Measurements from ENCODE around the gene KCNIP3.

The KCNIP3 gene

DNA sequence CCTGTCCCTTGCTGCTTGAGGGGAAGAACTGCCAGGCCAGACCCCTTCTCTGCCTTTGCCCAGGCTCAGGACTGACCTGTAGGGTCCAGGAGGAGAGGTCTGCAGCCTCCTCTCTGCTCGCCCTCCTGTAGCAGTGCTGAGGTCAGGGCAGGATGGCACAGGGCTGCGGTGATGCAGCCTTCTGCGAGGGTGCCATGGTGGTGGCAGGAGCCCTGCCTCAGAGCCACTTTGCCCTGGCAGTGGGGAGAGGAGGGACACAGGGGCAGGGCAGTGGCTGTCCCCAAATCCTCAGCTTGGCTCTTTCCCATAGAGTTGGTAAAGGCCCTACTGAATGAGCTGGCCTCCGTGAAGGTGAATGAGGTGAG, 22.0 kb upstream of the KCNIP3 start:
- DNase-seq = no peak

DNA sequence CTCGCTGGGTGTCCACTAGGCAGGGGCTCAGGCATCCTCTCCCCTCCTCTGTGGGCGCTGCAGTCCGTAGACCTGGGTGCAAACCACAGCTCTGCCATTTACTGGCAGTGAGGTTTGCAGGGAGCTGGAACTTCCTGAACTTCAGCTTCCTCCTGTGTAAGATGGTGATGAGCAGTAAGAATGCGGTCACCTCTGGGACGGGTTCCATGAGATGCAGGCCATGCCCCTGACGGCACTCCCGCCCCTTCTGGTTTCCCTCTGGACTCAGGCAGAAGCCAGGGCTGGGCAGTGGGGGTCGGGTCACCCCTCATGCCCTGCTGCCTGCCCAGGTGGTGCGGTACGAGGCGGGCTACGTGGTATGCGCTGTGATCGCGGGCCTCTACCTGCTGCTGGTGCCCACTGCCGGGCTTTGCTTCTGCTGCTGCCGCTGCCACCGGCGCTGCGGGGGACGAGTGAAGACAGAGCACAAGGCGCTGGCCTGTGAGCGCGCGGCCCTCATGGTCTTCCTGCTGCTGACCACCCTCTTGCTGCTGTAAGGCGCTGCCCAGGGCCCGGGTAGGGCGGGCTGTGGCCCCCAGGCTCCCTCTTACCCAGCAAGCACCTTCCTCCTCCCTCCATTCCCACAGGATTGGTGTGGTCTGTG, 21.4 kb upstream of the KCNIP3 start:
- no peak for DNase-seq

DNA sequence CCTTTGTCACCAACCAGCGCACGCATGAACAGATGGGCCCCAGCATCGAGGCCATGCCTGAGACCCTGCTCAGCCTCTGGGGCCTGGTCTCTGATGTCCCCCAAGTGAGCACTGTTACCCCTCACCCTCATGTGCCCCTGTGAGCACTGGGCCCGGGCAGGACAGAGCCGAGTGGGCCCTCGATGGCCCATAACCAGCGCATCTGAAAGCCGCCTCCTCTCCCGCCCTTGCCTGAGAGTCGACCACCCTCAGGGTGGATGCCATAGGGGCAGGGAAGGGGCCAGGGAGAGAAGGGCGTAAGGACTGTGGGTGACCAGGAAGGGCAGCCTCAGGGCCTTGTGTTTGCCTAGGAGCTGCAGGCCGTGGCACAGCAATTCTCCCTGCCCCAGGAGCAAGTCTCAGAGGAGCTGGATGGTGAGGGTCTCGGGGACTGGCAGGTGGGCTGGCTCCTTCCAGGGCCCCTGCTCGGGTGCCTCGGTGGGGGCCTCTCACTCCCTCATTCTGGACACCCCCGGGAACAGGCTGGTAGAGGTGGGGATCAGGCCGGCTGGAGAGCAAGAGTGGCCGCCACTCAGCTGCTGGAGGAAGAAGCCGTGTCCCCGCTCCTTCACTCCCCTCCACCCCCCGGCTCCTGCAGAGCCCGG, 20.8 kb upstream of the KCNIP3 start:
- no peak for DNase-seq

DNA sequence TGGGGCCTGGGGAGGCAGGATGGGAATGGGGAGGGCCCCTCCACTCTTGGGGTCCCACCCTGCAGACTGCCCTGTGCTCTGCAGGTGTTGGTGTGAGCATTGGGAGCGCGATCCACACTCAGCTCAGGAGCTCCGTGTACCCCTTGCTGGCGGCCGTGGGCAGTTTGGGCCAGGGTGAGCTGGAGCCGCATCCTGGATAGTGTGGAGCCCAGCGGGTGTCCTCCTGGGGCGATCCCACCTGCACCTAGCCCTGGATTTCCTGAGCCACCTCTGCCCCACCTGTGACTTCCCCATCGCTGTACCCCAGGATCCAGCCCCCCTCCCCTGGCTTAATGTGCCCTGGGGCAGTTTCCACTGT, 20.3 kb upstream of the KCNIP3 start:
- no peak for DNase-seq

DNA sequence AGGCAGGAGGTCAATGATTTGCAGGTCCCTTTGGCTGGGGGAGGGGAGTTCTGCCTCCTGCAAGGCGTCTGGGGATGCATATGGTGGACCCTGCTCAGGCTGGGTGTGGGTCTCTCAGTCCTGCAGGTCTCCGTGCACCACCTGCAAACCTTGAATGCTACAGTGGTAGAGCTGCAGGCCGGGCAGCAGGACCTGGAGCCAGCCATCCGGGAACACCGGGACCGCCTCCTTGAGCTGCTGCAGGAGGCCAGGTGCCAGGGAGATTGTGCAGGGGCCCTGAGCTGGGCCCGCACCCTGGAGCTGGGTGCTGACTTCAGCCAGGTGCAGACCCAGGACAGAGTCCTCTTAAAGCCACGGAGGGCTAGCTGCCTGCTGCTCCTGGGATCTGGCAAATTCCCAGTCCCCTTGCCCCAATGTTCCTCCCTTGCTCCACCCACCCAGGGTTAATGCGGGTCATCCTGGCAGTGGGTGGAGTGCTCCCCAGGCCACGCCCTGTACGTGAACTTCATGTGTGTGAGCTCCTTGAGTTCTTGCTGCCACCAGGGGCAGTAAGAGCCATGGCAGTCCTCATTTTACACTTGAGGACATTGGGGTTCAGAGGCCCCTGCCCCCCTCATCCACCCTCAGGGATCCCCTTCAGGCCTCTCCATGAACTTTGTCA, 19.8 kb upstream of the KCNIP3 start:
- no peak for DNase-seq

DNA sequence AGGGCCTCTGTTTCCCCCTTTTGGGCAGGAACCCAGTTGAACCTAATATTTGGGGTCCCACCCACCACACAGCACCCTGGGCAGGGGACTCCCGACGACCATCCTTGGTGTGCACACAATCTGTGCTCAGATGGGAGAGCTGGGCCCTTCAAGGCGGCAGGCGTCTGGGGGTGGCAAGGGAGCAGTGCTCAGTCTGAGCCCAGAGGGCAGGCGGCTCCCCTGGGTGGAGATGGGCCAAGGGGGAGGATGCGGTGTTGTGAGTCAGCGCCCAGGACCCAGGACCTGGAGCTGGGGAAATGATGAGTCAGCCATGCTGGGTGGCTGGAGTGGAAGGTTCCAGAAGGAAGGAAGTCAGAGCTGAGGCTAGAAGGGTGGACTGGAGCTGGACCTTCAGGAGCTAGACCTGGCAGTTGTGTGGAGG, 19.1 kb upstream of the KCNIP3 start:
- no peak for DNase-seq

DNA sequence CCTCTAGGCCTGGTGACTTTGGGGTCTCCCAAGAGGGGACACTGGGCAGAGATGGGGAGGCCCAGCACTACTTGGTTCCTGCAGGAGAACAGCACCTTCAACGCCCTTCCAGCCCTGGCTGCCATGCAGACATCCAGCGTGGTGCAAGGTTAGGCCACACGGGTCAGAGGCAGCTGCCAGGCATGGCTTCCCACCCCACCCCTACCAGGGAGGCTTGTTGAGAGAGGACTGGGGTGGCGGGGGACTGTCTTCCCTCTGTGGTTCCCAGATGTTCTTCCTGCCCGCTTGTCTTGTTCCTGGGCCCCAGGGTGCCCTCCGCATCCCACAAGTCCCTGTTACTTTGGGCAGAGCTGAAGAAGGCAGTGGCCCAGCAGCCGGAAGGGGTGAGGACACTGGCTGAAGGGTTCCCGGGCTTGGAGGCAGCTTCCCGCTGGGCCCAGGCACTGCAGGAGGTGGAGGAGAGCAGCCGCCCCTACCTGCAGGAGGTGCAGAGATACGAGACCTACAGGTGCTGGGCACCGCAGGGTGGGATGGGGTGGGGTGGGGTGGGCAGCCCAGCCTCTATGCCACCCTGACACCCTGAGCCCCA, 18.4 kb upstream of the KCNIP3 start:
- no peak for DNase-seq

DNA sequence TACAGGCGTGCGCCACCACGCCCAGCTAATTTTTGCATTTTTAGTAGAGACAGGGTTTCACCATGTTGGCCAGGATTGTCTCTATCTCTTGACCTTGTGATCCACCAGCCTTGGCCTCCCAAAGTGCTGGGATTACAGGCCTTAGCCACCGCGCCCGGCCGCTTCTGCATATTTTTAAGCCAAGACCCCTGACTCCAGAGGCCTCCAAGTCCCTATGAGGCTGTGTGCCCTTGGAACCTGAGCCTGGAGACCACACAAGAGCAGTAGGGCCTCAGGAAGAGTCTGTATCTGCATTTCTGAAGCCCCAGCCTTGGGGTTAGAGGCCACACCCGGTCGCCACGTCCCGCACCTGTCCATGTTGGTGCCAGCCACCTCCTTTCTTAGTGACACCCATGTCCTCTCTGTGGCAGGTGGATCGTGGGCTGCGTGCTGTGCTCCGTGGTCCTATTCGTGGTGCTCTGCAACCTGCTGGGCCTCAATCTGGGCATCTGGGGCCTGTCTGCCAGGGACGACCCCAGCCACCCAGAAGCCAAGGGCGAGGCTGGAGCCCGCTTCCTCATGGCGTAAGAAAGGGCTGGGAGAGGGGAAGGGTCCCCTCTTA, 17.6 kb upstream of the KCNIP3 start:
- no peak for DNase-seq

DNA sequence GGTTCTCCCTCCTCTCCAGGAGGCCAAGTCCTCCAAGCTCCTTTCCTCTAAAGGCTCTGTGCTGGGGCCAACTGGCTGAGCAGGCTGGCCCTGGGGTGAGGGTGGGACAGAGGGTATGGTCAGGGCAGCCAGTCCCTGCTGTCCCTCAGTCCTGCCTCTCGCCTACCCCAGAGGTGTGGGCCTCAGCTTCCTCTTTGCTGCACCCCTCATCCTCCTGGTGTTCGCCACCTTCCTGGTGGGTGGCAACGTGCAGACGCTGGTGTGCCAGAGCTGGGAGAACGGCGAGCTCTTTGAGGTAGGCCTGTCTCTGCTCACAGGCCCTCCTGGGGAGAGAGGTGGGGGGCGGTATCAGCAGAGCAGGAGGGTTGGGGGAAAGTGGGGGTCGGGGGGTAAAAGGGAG, 16.1 kb upstream of the KCNIP3 start:
- no peak for DNase-seq

DNA sequence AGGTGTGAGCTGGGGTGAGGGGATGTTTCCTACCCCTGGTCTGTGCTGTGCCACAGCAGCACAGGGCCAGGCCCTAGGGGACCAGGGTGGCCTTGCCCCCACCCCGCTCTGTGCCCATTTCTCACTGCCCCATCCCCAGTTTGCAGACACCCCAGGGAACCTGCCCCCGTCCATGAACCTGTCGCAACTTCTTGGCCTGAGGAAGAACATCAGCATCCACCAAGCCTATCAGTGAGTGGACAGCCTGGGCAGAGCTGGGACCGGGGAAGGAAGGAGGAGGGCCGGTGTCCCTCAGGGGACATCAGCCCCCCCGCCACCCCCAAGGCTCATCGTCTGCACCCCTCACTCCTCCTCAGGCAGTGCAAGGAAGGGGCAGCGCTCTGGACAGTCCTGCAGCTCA, 15.4 kb upstream of the KCNIP3 start:
- no peak for DNase-seq

DNA sequence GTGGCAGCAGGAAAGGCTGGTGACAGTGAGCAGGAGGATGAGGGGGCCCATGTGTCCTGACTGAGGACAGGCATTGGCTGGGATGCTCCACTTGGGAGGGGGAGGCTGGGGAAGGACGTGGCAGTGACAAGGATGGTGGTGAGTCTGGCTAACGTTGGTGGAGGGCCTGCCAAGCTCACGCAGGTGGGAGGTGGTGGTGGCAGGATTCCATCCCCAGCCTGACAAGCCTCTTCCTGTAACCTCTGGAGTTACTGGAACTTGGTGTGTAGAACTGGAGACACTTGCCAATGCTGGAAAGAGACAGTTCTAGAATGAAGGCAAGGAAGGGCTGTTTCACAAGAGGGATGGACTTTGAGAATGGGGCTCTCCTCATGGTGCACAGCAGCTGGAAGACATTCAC, 14.7 kb upstream of the KCNIP3 start:
- DNase-seq = no peak

DNA sequence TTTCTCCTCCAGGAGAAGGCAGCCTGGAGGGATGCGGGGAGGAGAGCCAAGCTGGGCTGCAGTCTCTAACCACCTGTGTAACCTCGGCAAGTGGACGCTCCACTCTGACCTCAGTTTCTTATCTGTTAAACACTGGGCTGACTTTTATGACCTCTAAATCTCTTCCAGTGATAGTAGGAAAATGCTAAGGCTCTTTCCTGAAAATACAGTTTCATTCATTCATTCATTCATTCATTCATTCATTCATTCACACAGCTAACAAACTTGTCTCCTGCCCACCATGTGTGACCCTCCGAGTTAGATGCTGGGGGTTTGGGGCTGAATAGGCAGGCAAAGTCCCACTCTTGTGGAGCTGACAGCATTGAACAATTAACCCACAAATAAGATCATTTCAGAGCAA, 13.6 kb upstream of the KCNIP3 start:
- DNase-seq = no peak

DNA sequence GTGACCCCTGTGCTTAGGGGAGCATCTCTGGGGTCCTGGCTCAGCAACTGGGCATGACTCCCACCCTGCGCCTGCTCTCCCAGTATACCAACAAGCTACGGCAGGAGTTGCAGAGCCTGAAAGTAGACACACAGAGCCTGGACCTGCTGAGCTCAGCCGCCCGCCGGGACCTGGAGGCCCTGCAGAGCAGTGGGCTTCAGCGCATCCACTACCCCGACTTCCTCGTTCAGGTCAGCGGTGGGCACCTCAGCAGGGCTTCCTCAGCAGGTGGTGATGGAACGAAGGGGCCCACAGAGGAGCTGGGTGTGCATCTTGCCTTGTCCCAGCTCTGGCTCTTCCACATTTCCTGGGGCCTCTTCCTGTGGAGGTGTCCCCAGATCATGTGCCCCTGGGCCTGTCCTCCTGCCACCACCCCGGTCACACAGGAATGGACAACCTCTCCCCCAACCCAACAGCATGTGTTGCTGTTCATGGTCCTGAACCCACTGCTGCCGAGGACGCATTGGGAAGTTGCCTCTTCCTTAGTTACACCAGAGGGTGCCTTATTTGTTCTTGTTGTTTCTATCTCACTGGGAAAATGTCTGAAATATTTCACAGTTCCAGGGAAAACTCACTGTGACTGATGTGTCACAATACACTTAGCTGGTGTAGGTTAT, 12.1 kb upstream of the KCNIP3 start:
- no peak for DNase-seq

DNA sequence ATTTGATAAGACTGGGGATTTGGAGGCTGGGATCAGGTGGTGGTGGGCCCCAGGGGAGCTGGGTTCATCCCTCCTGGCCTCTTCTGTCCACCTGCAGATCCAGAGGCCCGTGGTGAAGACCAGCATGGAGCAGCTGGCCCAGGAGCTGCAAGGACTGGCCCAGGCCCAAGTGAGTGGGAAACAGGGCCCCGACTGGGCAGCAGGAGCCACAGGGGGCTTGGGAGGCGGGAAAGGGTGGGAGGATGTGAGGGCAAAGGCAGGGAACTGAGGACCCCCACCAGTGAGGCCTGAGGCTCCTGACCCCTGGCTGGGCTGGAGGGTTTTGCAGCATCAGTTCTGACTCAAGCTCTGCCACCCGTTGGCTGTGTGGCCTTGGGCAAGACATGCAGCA, 11.6 kb upstream of the KCNIP3 start:
- DNase-seq = no peak

DNA sequence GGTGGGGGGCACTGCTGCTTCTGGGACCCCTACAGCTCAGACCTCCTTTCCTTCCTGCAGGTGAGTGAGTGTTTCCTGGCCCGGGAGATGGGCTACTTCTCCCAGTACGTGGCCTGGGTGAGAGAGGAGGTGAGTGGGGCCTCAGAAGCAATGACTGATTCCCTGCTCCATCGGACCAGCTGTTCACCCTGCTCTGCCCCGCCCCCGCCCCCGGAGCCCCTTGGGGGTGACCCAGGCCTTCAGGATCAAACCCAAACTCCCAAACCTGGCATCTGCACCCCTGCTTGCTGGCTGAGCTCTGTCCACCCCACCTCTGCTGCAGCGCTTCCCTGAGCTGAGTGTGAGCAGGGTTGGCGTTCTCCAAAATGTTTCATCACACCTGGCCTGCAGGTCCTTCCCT, 9.8 kb upstream of the KCNIP3 start:
- DNase-seq = no peak

DNA sequence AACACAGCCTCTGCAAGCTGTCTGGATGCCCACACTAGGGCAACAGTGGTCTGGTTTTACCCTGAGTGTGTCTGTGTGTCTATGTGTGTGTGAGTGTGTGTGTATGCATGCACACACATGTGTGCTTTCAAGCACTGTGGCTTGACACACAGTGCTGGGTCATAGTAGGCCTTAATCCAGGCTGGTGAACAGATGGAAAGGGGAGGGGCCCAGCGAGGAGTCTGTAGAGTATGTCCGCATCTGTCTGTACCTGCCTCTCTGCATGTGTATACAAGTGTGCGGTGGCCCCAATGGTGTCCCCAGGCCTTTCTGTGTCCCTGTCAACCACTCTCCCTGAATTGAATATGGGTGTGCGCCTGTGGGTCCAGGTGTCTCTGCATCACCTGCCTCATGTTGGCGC, 9.3 kb upstream of the KCNIP3 start:
- DNase-seq = no peak

DNA sequence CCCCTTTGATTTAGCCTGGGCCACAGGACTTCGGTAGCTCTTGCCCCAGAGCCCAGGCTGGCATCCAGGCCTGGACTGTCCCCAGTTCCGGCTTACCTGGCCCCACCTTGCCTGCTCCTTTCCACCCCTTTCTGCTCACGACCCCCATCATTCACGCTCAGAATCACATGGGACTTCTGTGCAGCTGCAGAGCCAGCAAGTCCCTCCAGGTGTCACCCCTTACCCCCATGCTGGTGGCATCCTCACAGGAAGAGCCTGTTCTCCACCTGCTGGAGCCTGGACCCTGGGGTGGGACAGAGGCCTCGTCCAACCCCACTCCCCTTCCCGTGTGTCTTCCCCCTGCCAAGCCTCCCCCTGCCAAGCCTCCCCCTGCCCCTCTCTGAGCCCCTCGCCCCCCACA, 7.9 kb upstream of the KCNIP3 start:
- DNase-seq = no peak

DNA sequence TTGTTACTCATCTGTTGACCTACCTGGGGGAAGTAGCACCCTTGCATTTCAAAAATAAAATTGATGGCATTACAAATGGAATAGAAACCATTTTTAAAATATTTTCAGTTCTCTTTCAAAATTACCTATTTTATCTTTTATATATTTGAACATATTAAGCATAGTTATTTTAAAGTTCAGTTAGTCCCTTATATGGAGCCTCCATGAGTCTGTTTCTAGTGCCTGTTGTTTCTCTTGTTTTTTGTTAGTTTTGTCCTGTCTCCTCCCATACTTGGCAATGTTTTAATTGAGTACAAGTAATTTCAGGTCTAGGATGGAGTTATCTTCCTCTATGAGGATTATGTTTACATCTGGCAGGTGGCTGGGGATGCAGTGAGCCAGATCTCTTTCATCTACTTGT, 5.9 kb upstream of the KCNIP3 start:
- DNase-seq = no peak

DNA sequence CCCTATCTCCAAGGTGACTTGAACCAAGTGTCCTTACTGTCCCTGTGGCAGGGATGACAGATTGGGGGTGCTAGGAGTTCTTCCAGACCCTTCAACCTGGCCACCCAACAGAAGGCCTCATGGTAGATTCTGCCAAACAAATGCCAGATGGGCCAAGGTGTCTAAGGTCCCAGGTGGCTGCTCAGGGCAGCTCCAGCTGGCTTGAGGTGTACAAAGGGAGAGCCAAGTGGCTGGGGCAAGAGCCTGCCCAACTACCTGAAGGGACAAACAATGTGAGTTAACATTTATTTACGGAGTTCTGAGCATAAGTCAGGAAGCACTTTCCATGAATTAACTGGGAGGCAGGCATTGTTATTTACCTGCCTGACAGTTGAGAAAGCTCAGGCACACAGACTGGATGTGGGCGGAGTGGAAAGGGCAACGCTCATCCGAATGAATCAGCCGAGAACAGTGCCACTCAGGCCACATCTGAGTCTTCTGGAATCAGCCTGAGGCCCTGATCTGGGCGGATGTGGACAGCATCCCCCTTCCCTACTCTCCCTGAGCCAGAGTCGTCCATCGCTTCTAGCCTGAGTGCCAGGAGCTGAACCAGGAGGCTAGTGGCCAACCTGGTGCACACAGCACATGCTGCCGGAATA, 4.4 kb upstream of the KCNIP3 start:
- no peak for DNase-seq

DNA sequence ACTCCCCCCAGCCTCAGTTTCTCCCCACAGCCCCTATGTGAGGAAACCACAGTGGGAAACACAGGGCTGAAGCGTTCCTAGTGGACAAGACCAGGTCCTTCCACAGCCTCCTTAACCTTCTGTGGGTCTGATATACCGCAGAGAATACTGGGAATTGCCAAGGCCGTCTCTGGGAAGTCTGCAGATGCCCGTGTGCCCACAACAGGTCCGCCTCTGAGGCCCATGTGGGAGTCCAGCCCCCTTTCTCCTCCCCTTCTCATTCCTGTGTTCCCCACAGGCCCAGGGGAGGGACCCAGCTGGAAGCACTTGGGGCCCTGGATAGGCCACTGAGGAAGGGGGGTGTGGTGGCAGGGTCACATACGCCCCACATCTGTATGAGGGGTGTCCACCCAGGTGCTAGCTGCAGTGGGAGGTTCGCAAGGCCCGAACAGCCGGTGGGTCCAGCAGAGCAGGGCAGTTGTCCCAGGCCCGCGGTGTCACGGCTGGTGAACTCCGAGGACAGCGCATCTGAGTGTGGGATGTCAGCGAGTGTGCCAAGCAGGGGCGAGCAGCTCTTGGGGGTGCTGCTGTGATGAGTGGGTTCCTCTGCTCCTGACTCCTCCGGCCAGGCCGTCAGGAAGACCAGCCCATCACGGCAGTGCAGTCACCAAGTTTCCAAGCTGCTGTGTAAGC, 2.4 kb upstream of the KCNIP3 start:
- no peak for DNase-seq

DNA sequence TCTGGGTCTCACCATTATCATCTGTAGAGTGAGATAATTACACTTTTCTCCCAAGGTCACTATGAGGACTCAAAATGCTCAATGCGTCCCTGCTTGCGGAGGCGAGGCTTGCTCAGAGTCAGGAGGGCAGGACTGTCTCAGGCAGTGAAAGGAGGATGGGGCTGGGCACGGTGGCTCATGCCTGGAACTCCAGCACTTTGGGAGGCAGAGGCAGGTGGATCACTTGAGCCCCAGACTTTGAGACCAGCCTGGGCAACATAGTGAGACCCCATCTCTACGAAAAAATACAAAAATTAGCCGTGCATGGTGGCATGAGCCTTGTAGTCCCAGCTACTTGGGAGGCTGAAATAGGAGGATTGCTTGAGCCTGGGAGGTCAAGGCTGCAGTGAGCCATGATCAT, 1.8 kb upstream of the KCNIP3 start:
- DNase-seq = no peak

DNA sequence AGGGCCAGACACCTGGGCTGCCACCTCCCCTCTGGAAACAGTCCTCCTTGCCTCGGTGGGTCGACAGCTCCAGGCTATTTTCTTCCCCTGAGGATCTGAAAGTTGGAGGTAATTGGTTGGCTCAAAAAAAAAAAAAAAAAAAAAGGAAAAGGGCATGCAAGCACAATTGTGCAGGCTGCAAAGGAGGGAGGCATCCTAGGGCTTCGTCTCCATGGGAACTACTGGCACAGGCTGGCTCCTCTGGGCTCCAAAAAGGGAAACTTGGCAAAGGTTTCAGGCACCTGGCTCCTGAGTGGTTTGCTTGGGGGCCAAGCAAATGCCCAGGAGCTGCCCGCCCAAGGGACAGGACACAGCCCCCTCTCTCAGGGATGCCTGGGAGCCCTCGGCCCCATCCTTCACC, 1.1 kb upstream of the KCNIP3 start:
- DNase-seq = no peak
